GM18520 (cell line): ENCODE measurements around the gene DDIT4.
"Not testable (repeated sequence)": the region's sequence is repeated elsewhere in the genome, so short reads cannot be mapped to it uniquely, and the experiment has no call there.

Experiments used
- ATAC-seq: cut with Tn5 transposase; IDR thresholded peaks from one replicate; pipeline ENCODE4 v1.9.1; 2021; ENCODE audit not compliant: unreplicated experiment

DDIT4 gene

GRCh38 chr10:72265990-72266865 lies 7.5 kb upstream of the DDIT4 start:
- no peak for ATAC-seq

GRCh38 chr10:72267381-72267780 lies 6.3 kb upstream of the DDIT4 start:
- no peak for ATAC-seq

DNA sequence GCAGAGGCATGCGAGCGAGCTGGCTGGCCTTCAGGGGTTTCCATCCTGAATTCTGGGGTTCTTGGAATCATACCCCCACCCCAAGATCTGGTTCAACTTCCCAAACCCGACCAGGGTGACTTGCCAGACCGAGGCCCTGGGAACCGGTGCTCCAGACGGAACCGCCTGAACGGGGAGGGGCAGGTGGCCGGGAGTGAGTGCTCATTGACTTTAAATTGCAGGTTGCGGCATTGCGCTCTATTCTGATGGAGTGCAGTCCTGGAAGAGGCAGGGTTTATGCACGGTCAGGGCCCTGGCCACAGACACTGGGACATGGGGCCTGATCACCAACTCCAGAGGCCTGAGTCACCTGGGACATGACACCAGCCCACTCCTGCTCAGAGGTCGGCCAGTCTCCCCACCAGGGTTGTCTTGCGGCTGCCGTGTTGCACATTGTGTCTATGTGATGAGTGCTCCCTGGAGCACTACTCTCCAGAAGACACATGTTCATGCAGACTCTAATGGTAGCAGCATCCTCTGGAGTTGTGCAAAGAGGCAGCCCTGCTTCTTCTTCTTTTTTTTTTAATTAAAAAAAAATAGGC lies 5.8 kb upstream of the DDIT4 start:
- no peak for ATAC-seq

GRCh38 chr10:72268475-72269200 lies 5.1 kb upstream of the DDIT4 start:
- ATAC-seq = not testable (repeated sequence)

GRCh38 chr10:72270607-72271281 lies 3.0 kb upstream of the DDIT4 start:
- no peak for ATAC-seq

- no peak for ATAC-seq
Observed at GRCh38 chr10:72272689-72273409, 875 bp upstream of the DDIT4 start.

GRCh38 chr10:72274213-72274729 lies 547 bp downstream of the DDIT4 start:
- ATAC-seq = no peak

- ATAC-seq = no peak
Observed at GRCh38 chr10:72274730-72275350, 1.1 kb downstream of the DDIT4 start.

- no peak for ATAC-seq
Observed at GRCh38 chr10:72275351-72276012, 1.8 kb downstream of the DDIT4 start.

- no peak for ATAC-seq
Observed at GRCh38 chr10:72276013-72276387, 2.3 kb downstream of the DDIT4 start.

GRCh38 chr10:72276421-72277339 lies 3.0 kb downstream of the DDIT4 start:
- ATAC-seq = no peak

DNA sequence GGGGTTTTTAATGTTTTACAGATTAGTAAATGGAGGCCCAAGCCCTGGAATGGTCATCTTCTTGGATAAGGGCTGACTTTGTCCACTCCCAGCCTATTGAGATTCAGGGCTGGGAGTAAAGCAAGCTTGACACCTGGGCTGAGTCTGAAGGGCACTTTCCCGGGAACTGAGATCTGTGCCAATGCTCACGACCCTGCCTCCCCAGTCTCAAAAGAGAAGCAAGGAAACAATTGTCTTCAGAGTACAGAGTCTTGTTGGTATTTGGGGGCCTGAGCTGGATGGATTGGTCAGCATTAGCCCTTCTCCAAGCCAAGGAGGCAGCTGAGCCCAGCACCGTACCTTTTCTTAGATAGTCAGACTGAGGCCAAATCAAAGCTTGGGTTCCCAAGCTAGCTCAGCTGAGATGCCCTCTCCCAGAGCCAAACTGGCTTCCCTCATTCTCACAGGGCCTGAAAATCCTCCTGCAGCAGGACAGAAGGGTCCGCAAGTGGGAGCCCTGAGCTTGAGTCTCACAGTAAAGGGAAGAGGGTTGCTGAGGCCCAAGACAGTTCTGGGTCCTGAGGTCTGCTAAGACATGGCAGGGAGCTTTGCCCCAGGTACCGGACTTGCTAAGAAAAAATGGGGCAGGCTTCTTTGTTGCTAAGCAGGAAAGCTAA lies 3.7 kb downstream of the DDIT4 start:
- no peak for ATAC-seq

DNA sequence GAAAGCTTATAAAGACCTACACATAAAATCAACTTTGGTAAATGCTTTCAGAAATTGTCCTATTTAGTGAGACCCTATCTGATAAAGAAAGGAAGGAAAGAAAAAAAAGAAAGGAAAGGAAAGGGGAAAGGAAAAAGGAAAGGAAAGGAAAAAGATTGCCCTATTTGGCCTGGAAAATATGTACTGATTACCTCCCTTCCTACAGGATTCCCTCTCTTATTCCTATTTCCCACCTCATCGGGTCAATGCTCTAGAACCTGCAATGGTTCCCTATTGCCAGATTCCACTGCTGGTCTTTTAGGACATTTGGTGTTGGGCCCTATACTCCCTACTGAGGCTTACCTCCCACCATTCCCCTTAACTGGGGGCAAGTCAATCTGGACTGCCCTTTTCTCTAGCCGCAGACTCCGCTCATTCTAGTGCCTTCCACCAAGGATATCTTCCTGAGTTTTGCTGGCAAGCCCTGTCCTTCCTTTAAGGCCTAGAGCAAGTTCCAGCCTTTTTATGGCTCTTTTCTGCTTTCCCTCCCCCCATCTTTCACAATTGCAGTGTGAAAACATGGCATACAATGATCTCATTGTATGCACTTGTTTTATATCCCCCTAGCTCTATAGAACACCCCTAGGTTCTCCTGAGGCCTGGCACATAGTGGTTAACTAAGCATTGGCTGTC lies 4.4 kb downstream of the DDIT4 start:
- ATAC-seq = no peak

DNA sequence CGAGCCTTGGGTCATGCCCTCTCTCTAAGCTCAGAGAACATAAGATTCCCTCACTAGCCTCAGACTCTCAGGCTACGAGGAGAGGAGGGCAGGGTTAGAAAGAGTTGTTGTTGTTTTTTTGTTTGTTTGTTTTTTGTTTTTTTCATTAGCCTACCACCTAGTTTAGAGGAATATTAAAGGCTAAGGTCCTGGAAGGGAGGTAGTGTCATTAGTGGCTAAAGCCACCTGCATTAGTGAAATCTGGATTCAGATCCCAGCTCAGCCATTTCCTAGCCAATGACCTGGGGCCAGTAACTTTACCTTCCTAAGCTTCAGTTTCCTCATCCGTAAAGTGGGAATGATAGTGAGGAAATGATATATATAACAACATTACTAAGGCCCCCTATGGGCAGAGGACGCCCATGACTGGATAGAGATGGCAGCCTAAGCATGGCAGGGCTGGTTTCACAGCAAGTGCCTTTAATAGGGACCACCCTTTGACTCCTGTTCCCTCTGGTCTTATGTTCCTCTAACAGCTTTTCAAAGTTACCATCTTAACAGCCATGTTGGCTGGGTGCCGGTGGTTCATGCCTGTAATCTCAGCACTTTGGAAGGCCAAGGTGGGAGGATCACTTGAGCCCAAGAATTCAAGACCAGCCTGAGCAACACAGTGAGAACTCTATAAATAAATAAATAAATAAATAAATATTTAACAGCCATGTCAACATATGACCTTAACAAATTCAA lies 5.1 kb downstream of the DDIT4 start:
- ATAC-seq = no peak

GRCh38 chr10:72279587-72279986 lies 5.9 kb downstream of the DDIT4 start:
- ATAC-seq = not testable (repeated sequence)

DNA sequence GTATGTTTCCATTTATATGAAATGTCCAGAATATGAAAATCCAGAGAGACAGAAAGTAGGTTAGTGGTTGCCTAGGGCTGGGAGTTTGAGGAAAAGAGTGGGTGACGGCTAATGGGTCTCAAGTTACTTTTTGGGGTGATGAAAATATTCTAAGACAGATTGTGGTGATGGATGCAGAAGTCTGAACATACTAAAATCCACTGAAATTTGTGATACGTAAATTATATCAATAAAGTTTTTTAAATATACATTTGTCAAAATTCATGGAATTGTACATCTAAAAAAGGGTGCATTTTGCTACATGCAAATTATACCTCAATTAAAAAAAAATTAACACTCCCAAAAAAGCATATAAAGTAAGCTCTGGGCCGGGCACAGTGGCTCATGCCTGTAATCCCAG lies 9.4 kb downstream of the DDIT4 start:
- ATAC-seq = no peak
